Activated CD4-positive, alpha-beta T cell treated with anti-CD3 and anti-CD28 coated beads, Interleukin-2, amount 50 U/mL, for 16 hours (primary cell): ENCODE results near the gene ANO4.
A peak's percentile ranks its signal among the peaks of the same experiment; 100 is the strongest.

Experiments used
- DNase-seq: peaks from one replicate; pipeline ENCODE4 v3.0.0-alpha.2; 2020

Gene ANO4

GRCh38 chr12:101001669-101002068 lies 207.1 kb downstream of the ANO4 start:
- DNase-seq = no peak

GRCh38 chr12:101002696-101003419 lies 208.3 kb downstream of the ANO4 start:
- no peak for DNase-seq

- DNase-seq = no peak
Observed at GRCh38 chr12:101004898-101005297, 210.3 kb downstream of the ANO4 start.

GRCh38 chr12:101009274-101009673 lies 214.7 kb downstream of the ANO4 start:
- DNase-seq = no peak

- DNase-seq = no peak
Observed at GRCh38 chr12:101010896-101011295, 216.3 kb downstream of the ANO4 start.

- no peak for DNase-seq
Observed at GRCh38 chr12:101013993-101014392, 219.4 kb downstream of the ANO4 start.

- no peak for DNase-seq
Observed at GRCh38 chr12:101015044-101015443, 220.5 kb downstream of the ANO4 start.

- no peak for DNase-seq
Observed at GRCh38 chr12:101018540-101018939, 224.0 kb downstream of the ANO4 start.

GRCh38 chr12:101019201-101019600 lies 224.6 kb downstream of the ANO4 start:
- DNase-seq = no peak

GRCh38 chr12:101019667-101020066 lies 225.1 kb downstream of the ANO4 start:
- no peak for DNase-seq

- no peak for DNase-seq
Observed at GRCh38 chr12:101021442-101021841, 226.9 kb downstream of the ANO4 start.

GRCh38 chr12:101021911-101022388 lies 227.4 kb downstream of the ANO4 start:
- no peak for DNase-seq

- DNase-seq = no peak
Observed at GRCh38 chr12:101027200-101027599, 232.6 kb downstream of the ANO4 start.

- no peak for DNase-seq
Observed at GRCh38 chr12:101027816-101028215, 233.2 kb downstream of the ANO4 start.

GRCh38 chr12:101038289-101038871 lies 243.8 kb downstream of the ANO4 start:
- DNase-seq = peak; percentile 56

GRCh38 chr12:101039848-101040531 lies 245.4 kb downstream of the ANO4 start:
- DNase-seq = no peak

- DNase-seq = no peak
Observed at GRCh38 chr12:101040936-101041335, 246.4 kb downstream of the ANO4 start.

- DNase-seq = no peak
Observed at GRCh38 chr12:101042211-101042610, 247.6 kb downstream of the ANO4 start.

- DNase-seq = no peak
Observed at GRCh38 chr12:101044512-101045059, 250.0 kb downstream of the ANO4 start.

- no peak for DNase-seq
Observed at GRCh38 chr12:101045486-101046464, 251.2 kb downstream of the ANO4 start.

- no peak for DNase-seq
Observed at GRCh38 chr12:101047652-101048051, 253.1 kb downstream of the ANO4 start.

GRCh38 chr12:101050631-101051030 lies 256.1 kb downstream of the ANO4 start:
- DNase-seq = no peak
